Astrocyte (in vitro differentiated cells and primary cell): ENCODE measurements around the gene VAMP1. TPM values are rescaled to one million over a fixed set of nuclear protein-coding genes. Genes with fewer than 3 reads are reported as not detected.
"Not testable (repeated sequence)": the region's sequence is repeated elsewhere in the genome, so short reads cannot be mapped to it uniquely, and the experiment has no call there.

ENCODE experiments used
- DNase-seq: peaks from one replicate; pipeline ENCODE4 v3.0.0-alpha.2; 2010; ENCODE audit warnings: low read depth
- FAIRE-seq: peaks from 2 replicates; lab custom pipeline; 2011; peaks lifted over from hg19 to GRCh38; lab: Jason Lieb, UNC
- H2AFZ ChIP-seq: 2 replicates; pipeline ENCODE4 v1.6.0; 2012; ENCODE audit warnings: low read depth, low read length, inconsistent platforms
- H3K27ac ChIP-seq: 2 replicates; pipeline ENCODE4 v1.5.1; 2011; ENCODE audit warnings: low read depth, low read length, inconsistent platforms
- H3K27me3 ChIP-seq: 2 replicates; pipeline ENCODE4 v1.6.0; 2011; ENCODE audit warnings: low read length, inconsistent platforms; ENCODE audit not compliant: insufficient read depth
- H3K36me3 ChIP-seq: 2 replicates; pipeline ENCODE4 v1.5.1; 2011; ENCODE audit warnings: low read length, inconsistent platforms; ENCODE audit not compliant: insufficient read depth
- H3K4me1 ChIP-seq: 2 replicates; pipeline ENCODE4 v1.5.1; 2011; ENCODE audit warnings: low read length, inconsistent platforms; ENCODE audit not compliant: insufficient read depth
- H3K4me2 ChIP-seq: 2 replicates; pipeline ENCODE4 v1.6.0; 2012; ENCODE audit warnings: low read length, inconsistent platforms
- H3K4me3 ChIP-seq: 2 replicates; pipeline ENCODE4 v1.5.1; 2011; ENCODE audit warnings: low read depth, mild to moderate bottlenecking, low read length, inconsistent platforms; ENCODE audit not compliant: insufficient read depth
- H3K79me2 ChIP-seq: 2 replicates; pipeline ENCODE4 v1.6.0; 2012; ENCODE audit warnings: mild to moderate bottlenecking, low read length, inconsistent platforms; ENCODE audit not compliant: insufficient read depth
- H3K9ac ChIP-seq: 2 replicates; pipeline ENCODE4 v1.6.0; 2012; ENCODE audit warnings: mild to moderate bottlenecking, low read length, inconsistent platforms
- H3K9me3 ChIP-seq: 2 replicates; pipeline ENCODE4 v1.5.1; 2012; ENCODE audit warnings: low read depth, mild to moderate bottlenecking, low read length, inconsistent platforms; ENCODE audit not compliant: insufficient read depth
- H4K20me1 ChIP-seq: 2 replicates; pipeline ENCODE4 v1.6.0; 2012; ENCODE audit warnings: low read length, inconsistent platforms; ENCODE audit not compliant: insufficient read depth
- H3K27ac Mint-ChIP-seq: one replicate; pipeline ENCODE4 v1.8.0; 2021; ENCODE audit warnings: mild to moderate bottlenecking, mixed read lengths; ENCODE audit not compliant: unreplicated experiment
- H3K27me3 Mint-ChIP-seq: one replicate; pipeline ENCODE4 v1.8.0; 2021; ENCODE audit warnings: low read depth, mixed read lengths; ENCODE audit not compliant: unreplicated experiment
- H3K36me3 Mint-ChIP-seq: one replicate; pipeline ENCODE4 v1.8.0; 2021; ENCODE audit warnings: low read depth, mixed read lengths; ENCODE audit not compliant: unreplicated experiment
- H3K4me1 Mint-ChIP-seq: one replicate; pipeline ENCODE4 v1.8.0; 2021; ENCODE audit warnings: low read depth, mixed read lengths; ENCODE audit not compliant: unreplicated experiment
- H3K4me3 Mint-ChIP-seq: one replicate; pipeline ENCODE4 v1.8.0; 2021; ENCODE audit warnings: mild to moderate bottlenecking, moderate library complexity, mixed read lengths; ENCODE audit not compliant: unreplicated experiment
- H3K9me3 Mint-ChIP-seq: one replicate; pipeline ENCODE4 v1.8.0; 2021; ENCODE audit warnings: mild to moderate bottlenecking, mixed read lengths; ENCODE audit not compliant: unreplicated experiment
- CTCF ChIP-seq: IDR thresholded peaks from 2 replicates; pipeline ENCODE4 v1.5.1; 2011; ENCODE audit warnings: low read depth, mild to moderate bottlenecking, inconsistent platforms, low read length, moderate library complexity; ENCODE audit not compliant: insufficient read depth
- EZH2 ChIP-seq: IDR thresholded peaks from 2 replicates; pipeline ENCODE4 v1.6.1; 2012; ENCODE audit warnings: mild to moderate bottlenecking, low read length, inconsistent platforms; ENCODE audit not compliant: insufficient read depth
- total RNA-seq: library from RNA; stranded (reverse); gene quantifications from 2 replicates; pipeline ENCODE4 v1.2.1, GENCODE V29; 2021

VAMP1 gene
- total RNA-seq, 1 donor from 2014 or later = 23.1 TPM

- Histone ChIP-seq H3K4me3 (no peak overlapping the region), H4K20me1 (no peaks in the 10 kb centered on the region), H3K4me1 (peaks cover 14% of the 10 kb centered on the region), H3K27ac (no peak overlapping the region), H3K79me2 (no peaks in the 10 kb centered on the region), H3K9me3 (no peaks in the 10 kb centered on the region), H3K36me3 (no peaks in the 10 kb centered on the region), H3K9ac (no peak overlapping the region), H3K4me2 (no peak overlapping the region), H2AFZ (no peak overlapping the region), H3K27me3 (no peaks in the 10 kb centered on the region)
- H3K36me3 Mint-ChIP-seq = peaks cover 5% of the 10 kb centered on the region
- FAIRE-seq (no peak), DNase-seq (no peak)
- peaks cover 2% of the 10 kb centered on the region for H3K27me3 Mint-ChIP-seq
- H3K27ac Mint-ChIP-seq = no peak overlapping the region
- H3K4me3 Mint-ChIP-seq = no peak overlapping the region
- no peaks in the 10 kb centered on the region for H3K9me3 Mint-ChIP-seq
- H3K4me1 Mint-ChIP-seq = peaks cover 14% of the 10 kb centered on the region
- no peak for TF ChIP-seq CTCF
- no peak for TF ChIP-seq EZH2
These were observed 37.5 kb downstream of the VAMP1 start for GRCh38 chr12:6432991-6433390.

GRCh38 chr12:6430124-6430989 lies 40.1 kb downstream of the VAMP1 start:
- Histone ChIP-seq H2AFZ (peak overlapping the region; percentile 68), H3K4me1 (peaks cover 14% of the 10 kb centered on the region), H3K4me3 (peak overlapping the region; percentile 31), H3K9ac (peak overlapping the region; percentile 65), H3K9me3 (no peaks in the 10 kb centered on the region), H3K36me3 (no peaks in the 10 kb centered on the region), H3K27ac (peak overlapping the region; percentile 62), H3K27me3 (no peaks in the 10 kb centered on the region), H3K79me2 (no peaks in the 10 kb centered on the region), H3K4me2 (peak overlapping the region; percentile 72), H4K20me1 (no peaks in the 10 kb centered on the region)
- Mint-ChIP-seq H3K4me1 (peaks cover 17% of the 10 kb centered on the region), H3K9me3 (no peaks in the 10 kb centered on the region), H3K27ac (peak overlapping the region; percentile 38), H3K4me3 (no peak overlapping the region), H3K27me3 (no peaks in the 10 kb centered on the region), H3K36me3 (no peaks in the 10 kb centered on the region)
- TF ChIP-seq EZH2 (no peak), CTCF (no peak)
- DNase-seq (peak; percentile 96), FAIRE-seq (peak; percentile 75)

GRCh38 chr12:6428326-6428725 lies 42.2 kb downstream of the VAMP1 start:
- Histone ChIP-seq H3K4me3 (no peak overlapping the region), H3K4me2 (no peak overlapping the region), H3K79me2 (no peaks in the 10 kb centered on the region), H3K4me1 (peaks cover 14% of the 10 kb centered on the region), H3K9ac (no peak overlapping the region), H3K36me3 (no peaks in the 10 kb centered on the region), H4K20me1 (no peaks in the 10 kb centered on the region), H3K27me3 (no peaks in the 10 kb centered on the region), H3K27ac (no peak overlapping the region), H2AFZ (no peak overlapping the region), H3K9me3 (no peaks in the 10 kb centered on the region)
- H3K27ac Mint-ChIP-seq = no peak overlapping the region
- DNase-seq = no peak
- TF ChIP-seq CTCF (no peak), EZH2 (no peak)
- H3K4me1 Mint-ChIP-seq = peaks cover 17% of the 10 kb centered on the region
- no peaks in the 10 kb centered on the region for H3K36me3 Mint-ChIP-seq
- no peaks in the 10 kb centered on the region for H3K27me3 Mint-ChIP-seq
- no peak for FAIRE-seq
- H3K4me3 Mint-ChIP-seq = no peak overlapping the region
- no peaks in the 10 kb centered on the region for H3K9me3 Mint-ChIP-seq

- H3K36me3 Mint-ChIP-seq, H3K36me3 ChIP-seq, H3K27ac ChIP-seq, H3K9me3 ChIP-seq, H2AFZ ChIP-seq, H3K27me3 ChIP-seq, DNase-seq, H3K27me3 Mint-ChIP-seq, H3K9ac ChIP-seq, H3K4me2 ChIP-seq, H3K79me2 ChIP-seq, H3K4me3 Mint-ChIP-seq, H3K27ac Mint-ChIP-seq, H4K20me1 ChIP-seq, H3K4me3 ChIP-seq, H3K9me3 Mint-ChIP-seq, FAIRE-seq: not testable (repeated sequence)
- H3K4me1 Mint-ChIP-seq = peaks cover 17% of the 10 kb centered on the region
- H3K4me1 ChIP-seq = peaks cover 14% of the 10 kb centered on the region
These were observed 42.7 kb downstream of the VAMP1 start for GRCh38 chr12:6427796-6428195.
